ENCODE data around the gene MTCH1. TPM values are rescaled to one million over a fixed set of nuclear protein-coding genes. Genes with fewer than 3 reads are reported as not detected.

MTCH1 gene
- total and polyA plus RNA-seq, 9 of the 15 experiments (the other 6 are each of a cell fraction or from before 2014, with no cell fraction given): 7.9 to 161 (median 118) TPM

DNA sequence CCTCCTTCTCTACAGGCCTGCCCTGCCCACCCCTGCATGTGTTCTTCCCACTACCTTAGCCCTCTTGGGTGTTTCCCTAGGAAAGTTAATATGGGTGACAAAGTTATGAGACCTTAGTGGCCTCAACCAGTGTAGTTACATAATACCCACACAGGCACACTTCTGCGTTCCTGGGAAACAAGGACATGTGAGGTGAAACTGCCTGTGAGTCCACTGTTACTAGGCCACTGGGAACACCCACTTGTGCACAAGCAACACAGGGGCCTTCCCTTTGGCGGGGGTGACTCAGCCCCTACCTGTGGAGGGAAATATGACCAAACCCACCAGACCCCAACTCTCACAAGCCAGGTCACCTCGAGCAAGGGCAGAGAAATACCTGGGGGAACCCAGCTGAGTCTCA lies 18.7 kb downstream of the MTCH1 start:
- in situ Hi-C loops (cut with MboI) (no loop called here), intact Hi-C loops (cut with micrococcal nuclease) (no loop called here)
- no peak for FAIRE-seq
- BruUV-seq (replicated peaks): no TSS peak
- H3K9me1 ChIP-seq (ENCODE audit: control insufficient read depth, insufficient read depth, low read length): no peaks in the 10 kb centered on the region
- peaks cover 52% of the 10 kb centered on the region for H3K36me3 ChIP-seq (ENCODE audit: control insufficient read depth, insufficient read depth, low read length)
- WGBS (ENCODE audit: insufficient coverage, low coverage, missing lambda C conversion rate): 77% methylated on average over 3 of the region's 3 CpGs
- peaks cover 3% of the 10 kb centered on the region; the same call in 1 of the 2 replicates for H4K20me1 ChIP-seq (replicated peaks; ENCODE audit: control insufficient read depth, insufficient read depth, low read length)
- H3K4me2 ChIP-seq (ENCODE audit: insufficient read depth, low read length): no peak overlapping the region
- no peak; the same call in 2 of the 3 replicates for ATAC-seq
- H3K79me2 ChIP-seq (ENCODE audit: control insufficient read depth, insufficient read depth, low read length): no peaks in the 10 kb centered on the region
- DNase-seq (ENCODE audit: extremely low read depth in 1 of 4, low spot score in 3 of 4): no peak
- no peaks in the 10 kb centered on the region for H3K9me3 ChIP-seq (replicated peaks; ENCODE audit: control insufficient read depth, insufficient read depth, low read depth, low read length)
- ChIA-PET CTCF (ENCODE audit: low intra/inter-chr PET ratio) (no interaction called here), POLR2A (interaction anchor here (0.9 to 1.9 kb wide), 3 partner anchors 12 to 19 kb away, joined by 3 to 13 read pairs (median 6); partner anchors contain the start of genes MTCH1 and PI16)
- H3K4me1 ChIP-seq (replicated peaks in 1 of 2; ENCODE audit: control insufficient read depth in 2 of 2, insufficient read depth in 2 of 2, low read length in 2 of 2): peaks cover 0 to 24% of the 10 kb centered on the region in 2 experiments; a peak in 2 of 5 replicates
- peaks cover 0 to 4% of the 10 kb centered on the region in 2 experiments; a peak in 1 of 5 replicates for H3K27me3 ChIP-seq (ENCODE audit: control insufficient read depth in 2 of 2, insufficient read depth in 2 of 2, low read length in 2 of 2)
- H3K4me3 ChIP-seq: no peak overlapping the region
- 0 out of 2 replicates have a peak, but pooled peaks have one; percentile 40 for TF ChIP-seq SUPT5H (IDR thresholded peaks at IDR 0.05)
- 0 out of 2 replicates have a peak, but pooled peaks have one; percentile 1 for TF ChIP-seq PML (IDR thresholded peaks at IDR 0.05; ENCODE audit: low read length)
- no peak for TF ChIP-seq ZNF76 (CRISPR knock-in tag; IDR thresholded peaks at IDR 0.05; ENCODE audit: borderline replicate concordance)
- H2AFZ ChIP-seq (ENCODE audit: low read depth, low read length): no peak overlapping the region
- no peak overlapping the region for H3K27ac ChIP-seq (ENCODE audit: extremely low read depth, low read depth, low read length)
- no peak overlapping the region for H3K9ac ChIP-seq (ENCODE audit: insufficient read depth in 1 of 2, low read depth in 2 of 2, low read length in 2 of 2)

DNA sequence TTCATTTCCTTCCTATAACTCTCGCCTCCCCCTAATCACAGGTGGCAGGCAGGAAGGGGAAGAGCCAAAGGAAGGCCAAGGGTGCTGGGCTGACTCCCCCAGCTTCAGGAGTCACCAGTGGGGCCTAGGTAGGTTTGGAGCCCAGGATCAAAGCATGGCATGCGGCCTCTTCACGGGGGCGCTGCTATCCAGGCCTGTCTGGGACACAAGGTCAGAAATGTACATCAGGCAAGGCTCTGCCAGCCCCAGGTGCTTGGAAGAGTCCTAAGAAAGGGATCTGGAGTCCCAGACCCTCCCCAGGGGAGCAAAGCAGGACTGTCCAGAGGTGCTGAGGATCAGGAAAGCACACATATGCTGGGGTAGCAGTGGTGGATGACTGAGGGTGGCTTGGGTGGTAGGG lies 21.1 kb downstream of the MTCH1 start:
- Histone ChIP-seq H3K9ac (ENCODE audit: insufficient read depth in 1 of 2, low read depth in 2 of 2, low read length in 2 of 2) (peak overlapping the region in 1 of 2 experiments; percentile 56; a peak in 1 of 4 replicates), H3K4me1 (replicated peaks in 1 of 2; ENCODE audit: control insufficient read depth in 2 of 2, insufficient read depth in 2 of 2, low read length in 2 of 2) (peaks cover 17 to 44% of the 10 kb centered on the region in 2 experiments; a peak in 4 of 5 replicates), H3K27me3 (ENCODE audit: control insufficient read depth in 2 of 2, insufficient read depth in 2 of 2, low read length in 2 of 2) (peaks cover 0 to 4% of the 10 kb centered on the region in 2 experiments; a peak in 1 of 5 replicates), H3K9me1 (ENCODE audit: control insufficient read depth, insufficient read depth, low read length) (no peaks in the 10 kb centered on the region), H4K20me1 (replicated peaks; ENCODE audit: control insufficient read depth, insufficient read depth, low read length) (peaks cover 16% of the 10 kb centered on the region; the same call in 1 of the 2 replicates), H3K27ac (ENCODE audit: extremely low read depth, low read depth, low read length) (no peak overlapping the region), H3K4me2 (ENCODE audit: insufficient read depth, low read length) (no peak overlapping the region), H3K79me2 (ENCODE audit: control insufficient read depth, insufficient read depth, low read length) (no peaks in the 10 kb centered on the region), H2AFZ (ENCODE audit: low read depth, low read length) (no peak overlapping the region), H3K36me3 (ENCODE audit: control insufficient read depth, insufficient read depth, low read length) (peaks cover 28% of the 10 kb centered on the region), H3K9me3 (replicated peaks; ENCODE audit: control insufficient read depth, insufficient read depth, low read depth, low read length) (no peaks in the 10 kb centered on the region), H3K4me3 (no peak overlapping the region)
- ChIA-PET POLR2A (interaction anchor here (0.9 to 1.3 kb wide), 3 partner anchors 9 to 13 kb away, joined by 3 read pairs; no protein-coding TSS in a partner anchor), CTCF (ENCODE audit: low intra/inter-chr PET ratio) (no interaction called here)
- ATAC-seq (no peak), FAIRE-seq (no peak), DNase-seq (ENCODE audit: extremely low read depth in 1 of 4, low spot score in 3 of 4) (no peak)
- in situ Hi-C loops (cut with MboI): no loop called here
- no TSS peak for BruUV-seq (replicated peaks)
- WGBS (ENCODE audit: insufficient coverage, low coverage, missing lambda C conversion rate): 77% methylated on average over 4 of the region's 4 CpGs
- intact Hi-C loops (cut with micrococcal nuclease): no loop called here
- TF ChIP-seq MCM5 (IDR thresholded peaks at IDR 0.05; ENCODE audit: low read depth) (no peak), ZEB2 (IDR thresholded peaks at IDR 0.05) (no peak), HMG20A (CRISPR knock-in tag; conservative IDR thresholded peaks at IDR 0.05) (no peak), ZNF124 (CRISPR knock-in tag; IDR thresholded peaks at IDR 0.05) (no peak), PRDM10 (IDR thresholded peaks at IDR 0.05; ENCODE audit: partially characterized antibody) (no peak), ZNF316 (IDR thresholded peaks at IDR 0.05) (no peak), ZNF174 (CRISPR knock-in tag; IDR thresholded peaks at IDR 0.05) (no peak), FOXJ3 (CRISPR knock-in tag; IDR thresholded peaks at IDR 0.05) (no peak), MAFG (tag; conservative IDR thresholded peaks at IDR 0.05) (no peak)
- TF ChIP-seq, protein P1, sequence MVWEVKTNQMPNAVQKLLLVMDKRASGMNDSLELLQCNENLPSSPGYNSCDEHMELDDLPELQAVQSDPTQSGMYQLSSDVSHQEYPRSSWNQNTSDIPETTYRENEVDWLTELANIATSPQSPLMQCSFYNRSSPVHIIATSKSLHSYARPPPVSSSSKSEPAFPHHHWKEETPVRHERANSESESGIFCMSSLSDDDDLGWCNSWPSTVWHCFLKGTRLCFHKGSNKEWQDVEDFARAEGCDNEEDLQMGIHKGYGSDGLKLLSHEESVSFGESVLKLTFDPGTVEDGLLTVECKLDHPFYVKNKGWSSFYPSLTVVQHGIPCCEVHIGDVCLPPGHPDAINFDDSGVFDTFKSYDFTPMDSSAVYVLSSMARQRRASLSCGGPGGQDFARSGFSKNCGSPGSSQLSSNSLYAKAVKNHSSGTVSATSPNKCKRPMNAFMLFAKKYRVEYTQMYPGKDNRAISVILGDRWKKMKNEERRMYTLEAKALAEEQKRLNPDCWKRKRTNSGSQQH (CRISPR knock-in tag; IDR thresholded peaks at IDR 0.05): no peak
